IPS-18c (cell line): Measurements from ENCODE around the gene BABAM1.
A peak's percentile ranks its signal among the peaks of the same experiment; 100 is the strongest.

Experiments
- H3K4me3 ChIP-seq: 2 replicates; pipeline ENCODE4 v1.7.0; 2013; ENCODE audit warnings: low read depth, mild to moderate bottlenecking, low read length, moderate library complexity; ENCODE audit not compliant: insufficient read depth
- H3K9me3 ChIP-seq: one replicate; pipeline ENCODE4 v1.6.1; 2013; ENCODE audit warnings: mild to moderate bottlenecking, low read length, moderate library complexity; ENCODE audit not compliant: control insufficient read depth, insufficient read depth

Gene BABAM1

GRCh38 chr19:17266975-17267788, at the start of gene BABAM1:
Gene BABAM1, plus strand, starts transcription at chr19:17267443. Its CDS starts 1,364 bp downstream, at chr19:17268807.
- peak within 1 kb of the TSS; percentile 69 for H3K4me3 ChIP-seq
- H3K9me3 ChIP-seq, result no peaks in the 10 kb centered on the region

GRCh38 chr19:17219286-17219685, 48.0 kb upstream of the BABAM1 start:
- Histone ChIP-seq H3K4me3 (no peak overlapping the region), H3K9me3 (no peaks in the 10 kb centered on the region)

DNA sequence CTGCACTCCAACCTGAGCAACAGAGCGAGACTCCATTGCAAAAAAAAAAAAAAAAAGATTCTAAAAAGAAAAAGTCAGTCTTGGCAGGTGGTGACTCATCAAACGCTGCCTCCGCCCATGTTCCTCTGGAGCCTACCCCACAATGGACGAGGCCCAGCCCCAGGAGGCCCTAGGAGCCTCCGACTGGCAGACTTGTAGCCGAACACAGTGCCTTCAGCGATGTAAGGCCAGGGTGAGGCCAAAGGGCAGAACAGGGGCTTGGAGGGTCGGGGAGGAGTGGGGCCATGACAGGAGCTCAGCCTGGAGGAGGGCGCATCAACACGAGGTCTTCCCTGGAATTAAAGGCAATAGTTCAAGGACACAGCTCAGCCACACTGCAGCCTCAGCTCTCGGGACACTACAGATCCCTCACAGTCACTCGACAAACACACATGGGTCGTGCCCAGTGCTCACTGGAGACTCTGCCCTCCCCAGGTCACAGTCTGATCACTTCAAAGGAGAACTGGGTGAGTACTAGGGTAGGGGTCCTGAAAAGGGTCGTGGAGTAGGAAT, 47.0 kb upstream of the BABAM1 start:
- Histone ChIP-seq H3K9me3 (no peaks in the 10 kb centered on the region), H3K4me3 (no peak overlapping the region)

GRCh38 chr19:17225053-17225452, 42.2 kb upstream of the BABAM1 start:
- Histone ChIP-seq H3K4me3 (no peak overlapping the region), H3K9me3 (no peaks in the 10 kb centered on the region)

DNA sequence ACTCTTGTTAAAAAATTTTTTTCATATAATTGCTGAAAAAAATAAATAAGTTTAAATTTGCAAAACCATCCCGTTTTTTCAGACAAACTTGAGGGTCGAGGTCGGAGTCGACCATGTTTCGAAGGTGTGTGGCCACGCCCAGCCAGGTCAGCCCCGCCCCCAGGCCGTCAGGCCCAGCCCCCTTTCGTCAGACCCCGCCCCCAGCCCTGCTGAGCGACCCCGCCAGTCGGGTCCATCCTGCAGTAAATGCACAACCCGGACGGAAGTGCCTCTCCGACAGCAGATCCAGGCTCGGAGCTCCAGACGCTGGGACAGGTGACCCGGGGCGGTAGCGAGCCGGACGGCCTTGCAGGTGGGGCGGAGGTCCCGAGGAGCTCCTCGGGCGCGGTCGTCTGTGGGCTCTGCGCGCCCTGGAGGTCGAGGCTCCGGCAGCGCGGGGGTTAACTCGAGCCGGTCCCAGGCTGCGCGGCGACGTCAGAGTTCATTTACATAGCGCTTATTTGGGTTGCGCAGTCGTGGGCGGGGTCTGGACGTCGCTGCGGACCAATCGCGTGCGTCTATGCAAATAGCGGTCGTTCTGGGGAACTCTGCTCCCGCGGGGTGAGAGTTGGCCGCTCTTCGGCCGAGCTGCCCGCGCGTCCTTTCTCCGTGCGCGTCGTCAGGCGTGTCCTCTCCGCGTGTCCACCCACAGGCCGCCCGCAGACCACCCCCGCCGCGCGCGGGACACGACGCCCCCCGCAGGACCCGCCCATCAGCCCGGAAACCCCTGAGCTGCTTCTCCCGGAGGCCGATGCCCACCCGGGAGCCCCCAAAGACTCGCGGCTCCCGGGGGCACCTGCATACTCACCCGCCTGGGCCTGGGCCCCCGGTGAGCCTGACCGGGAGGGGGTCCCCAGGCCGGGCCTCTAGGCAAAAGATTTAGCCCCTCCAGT, 41.0 kb upstream of the BABAM1 start, which contains the start of gene OCEL1:
Gene OCEL1, plus strand, starts transcription at position 225 of the 932 bp plus-strand sequence. Its CDS starts 22 bp downstream, at position 247.
- Histone ChIP-seq H3K4me3 (peak within 1 kb of the TSS; percentile 81), H3K9me3 (no peaks in the 10 kb centered on the region)

DNA sequence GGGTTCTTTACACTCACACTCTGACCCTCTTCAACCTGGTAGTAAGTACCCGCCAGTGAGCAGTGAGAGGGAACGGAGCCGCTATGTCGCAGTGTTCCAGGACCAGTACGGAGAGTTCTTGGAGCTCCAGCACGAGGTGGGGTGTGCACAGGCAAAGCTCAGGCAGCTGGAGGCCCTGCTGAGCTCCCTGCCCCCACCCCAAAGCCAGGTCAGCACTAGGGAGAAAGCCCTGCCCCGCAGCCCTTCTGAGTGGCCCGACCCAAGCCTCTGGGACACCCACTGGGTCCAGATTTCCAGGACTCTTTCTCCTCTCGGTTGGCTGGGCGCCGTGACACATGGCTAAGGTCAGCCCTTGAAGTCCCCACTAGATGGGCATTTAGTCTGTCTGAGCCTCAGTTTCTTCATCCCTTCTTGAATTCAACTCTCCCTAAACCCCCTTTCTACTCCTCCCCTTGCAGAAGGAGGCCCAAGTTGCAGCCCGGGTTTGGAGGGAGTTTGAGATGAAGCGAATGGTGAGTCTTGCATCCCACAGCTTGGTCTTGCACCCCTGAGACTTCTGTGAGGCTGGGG, 39.4 kb upstream of the BABAM1 start:
- Histone ChIP-seq H3K9me3 (no peaks in the 10 kb centered on the region), H3K4me3 (no peak overlapping the region)

DNA sequence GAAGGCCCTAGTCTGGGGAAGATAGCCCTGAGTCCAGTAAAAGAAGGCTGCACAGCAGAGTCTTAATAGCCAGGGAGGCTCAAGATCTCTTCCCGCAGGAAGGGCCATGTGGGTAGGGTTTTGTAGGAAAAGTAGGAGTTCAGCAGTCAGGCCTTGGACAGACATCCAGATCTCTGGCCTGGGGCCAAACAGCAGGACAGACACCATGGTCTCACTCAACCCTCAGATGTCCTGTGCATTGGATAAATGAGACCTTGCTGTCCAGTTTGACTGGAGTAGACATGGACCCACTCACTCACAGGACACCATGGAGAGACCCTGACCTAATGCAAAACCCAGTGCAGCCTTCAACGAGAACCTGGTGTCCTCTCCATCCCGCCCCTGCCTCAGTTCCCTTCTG, 37.4 kb upstream of the BABAM1 start:
- H3K4me3 ChIP-seq, result no peak overlapping the region
- no peaks in the 10 kb centered on the region for H3K9me3 ChIP-seq

DNA sequence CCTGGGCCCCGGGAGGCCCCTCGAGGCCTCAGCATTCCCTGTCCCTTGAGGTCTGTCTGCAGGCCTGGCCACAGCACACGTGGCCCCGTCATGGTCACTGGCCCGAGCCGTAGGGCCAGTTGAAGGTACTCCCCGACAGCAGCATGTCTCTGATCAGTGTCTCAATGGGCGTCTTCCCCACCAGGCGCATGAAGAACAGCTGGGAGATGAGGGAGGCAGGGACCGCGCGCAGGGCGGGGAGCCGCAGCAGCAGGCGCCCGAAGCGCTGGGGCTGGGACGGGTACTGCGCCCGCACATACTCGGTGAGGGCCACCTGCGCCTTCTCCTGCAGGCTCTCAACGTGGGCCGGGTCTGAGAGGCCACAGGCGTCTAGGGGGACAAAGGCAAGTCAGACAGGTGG, 35.0 kb upstream of the BABAM1 start:
- Histone ChIP-seq H3K9me3 (no peaks in the 10 kb centered on the region), H3K4me3 (no peak overlapping the region)

DNA sequence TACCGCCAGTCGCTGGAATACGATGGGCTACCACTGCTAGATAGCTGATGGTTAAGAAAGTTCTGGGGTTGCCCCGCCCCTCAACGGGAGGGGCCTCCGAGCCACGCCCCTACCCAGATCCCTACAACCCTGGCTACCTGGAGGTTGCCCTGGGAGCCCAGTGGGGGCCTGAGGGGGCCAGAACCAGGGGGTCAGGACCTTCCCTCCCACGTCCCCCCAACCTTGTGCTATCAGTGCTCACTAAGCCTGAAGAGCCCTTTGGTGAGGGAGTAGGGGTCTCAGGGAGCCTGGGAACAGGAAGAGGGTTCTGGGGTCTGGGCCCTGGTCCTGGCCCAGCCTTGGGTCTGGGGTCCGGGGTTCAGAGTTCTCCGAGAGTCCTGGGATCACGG, 32.3 kb upstream of the BABAM1 start:
- H3K4me3 ChIP-seq, result peak overlapping the region; percentile 74
- H3K9me3 ChIP-seq, result no peaks in the 10 kb centered on the region

DNA sequence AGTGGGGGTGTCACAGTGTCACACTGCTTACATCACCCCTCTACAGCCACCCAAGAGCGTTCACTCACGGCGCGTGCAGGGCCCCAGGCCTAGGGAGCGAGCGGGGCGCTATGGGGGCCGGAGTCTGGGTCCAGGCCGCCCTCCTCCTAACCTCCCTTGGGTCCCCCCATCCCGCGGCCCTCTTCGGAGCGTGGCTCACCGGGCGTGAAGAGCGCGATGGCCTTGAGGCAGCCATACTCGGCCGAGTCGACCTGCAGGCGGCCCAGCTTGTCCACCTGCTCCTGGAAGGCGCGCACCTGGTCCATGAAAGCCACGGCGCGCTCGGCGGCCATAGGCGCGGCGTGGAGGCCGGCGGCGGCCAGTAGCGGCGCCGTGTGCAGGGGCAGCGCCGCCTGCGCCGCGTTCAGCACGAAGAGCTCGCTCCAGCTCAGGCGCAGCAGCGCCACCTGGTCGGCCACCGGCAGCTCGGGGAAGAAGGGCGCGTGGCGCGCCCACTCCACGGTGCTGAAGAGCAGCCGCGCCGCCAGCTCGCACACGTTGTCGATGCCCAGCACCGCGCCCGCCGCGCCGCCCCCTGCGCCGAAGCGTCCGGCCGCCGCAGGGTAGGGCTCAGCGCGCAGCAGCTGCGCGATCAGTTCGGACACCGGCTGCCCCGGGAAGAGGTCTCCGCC, 31.8 kb upstream of the BABAM1 start:
- Histone ChIP-seq H3K9me3 (no peaks in the 10 kb centered on the region), H3K4me3 (peak overlapping the region; percentile 74)

- Histone ChIP-seq H3K4me3 (peak overlapping the region; percentile 74), H3K9me3 (no peaks in the 10 kb centered on the region)
These were observed 31.1 kb upstream of the BABAM1 start for GRCh38 chr19:17235971-17236777.

- Histone ChIP-seq H3K4me3 (no peak overlapping the region), H3K9me3 (no peaks in the 10 kb centered on the region)
These were observed 30.3 kb upstream of the BABAM1 start for GRCh38 chr19:17236811-17237543.

- Histone ChIP-seq H3K4me3 (no peak overlapping the region), H3K9me3 (no peaks in the 10 kb centered on the region)
These were observed 29.2 kb upstream of the BABAM1 start for GRCh38 chr19:17237747-17238706.

DNA sequence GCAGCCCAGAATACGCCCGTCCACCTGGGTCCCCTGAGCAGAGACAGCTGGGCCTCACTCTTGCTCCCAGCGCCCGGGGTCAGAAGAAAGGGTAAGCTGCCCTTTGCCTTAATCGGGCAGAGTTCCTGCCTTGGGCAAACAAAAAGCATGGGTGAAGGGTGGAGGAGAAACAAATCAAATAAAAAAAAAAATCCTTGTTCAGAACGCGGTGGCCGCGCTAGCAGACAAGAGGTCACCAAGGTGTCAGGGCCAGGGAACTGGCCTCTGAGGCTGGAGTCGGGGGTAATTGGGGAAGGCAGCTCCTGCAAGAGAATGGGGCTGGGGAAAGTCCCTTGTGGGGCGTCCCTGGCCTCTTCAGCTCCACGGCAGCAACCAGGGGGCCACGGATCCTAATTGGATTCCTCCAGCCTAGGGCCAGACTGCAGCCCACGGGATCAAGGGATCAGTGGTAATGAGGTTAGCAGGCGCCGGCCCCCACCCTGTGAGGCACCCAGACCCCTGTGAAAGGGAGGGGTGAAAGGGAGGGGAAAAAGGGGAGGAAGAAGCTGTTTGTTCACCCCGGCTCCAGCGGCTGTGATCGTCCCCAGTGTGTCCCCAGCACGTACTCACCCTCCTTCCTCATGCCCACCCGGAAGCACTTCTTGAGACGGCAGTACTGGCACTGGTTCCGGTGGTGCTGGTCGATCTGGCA, 27.0 kb upstream of the BABAM1 start:
- no peaks in the 10 kb centered on the region for H3K9me3 ChIP-seq
- H3K4me3 ChIP-seq, result no peak overlapping the region
